NT2/D1 (cell line): ENCODE data around the gene SPANXN3.
"Not testable (repeated sequence)": the region's sequence is repeated elsewhere in the genome, so short reads cannot be mapped to it uniquely, and the experiment has no call there.

Experiments used
- DNase-seq: peaks from one replicate; pipeline ENCODE4 v3.0.0-alpha.2; 2011; ENCODE audit warnings: low read depth, low spot score
- H3K27me3 ChIP-seq: 2 replicates; pipeline ENCODE4 v1.6.0; 2011; ENCODE audit warnings: mild to moderate bottlenecking; ENCODE audit not compliant: insufficient read length, insufficient read depth
- H3K36me3 ChIP-seq: 2 replicates; pipeline ENCODE4 v1.6.1; 2011; ENCODE audit warnings: mild to moderate bottlenecking, low read length, mixed read lengths; ENCODE audit not compliant: insufficient read depth, insufficient read length
- H3K4me1 ChIP-seq: 2 replicates; pipeline ENCODE4 v1.5.1; 2011; ENCODE audit not compliant: insufficient read depth, insufficient read length
- H3K4me3 ChIP-seq: 2 replicates; pipeline ENCODE4 v1.5.1; 2011; ENCODE audit warnings: low read depth; ENCODE audit not compliant: insufficient read length
- H3K9ac ChIP-seq: 2 replicates; pipeline ENCODE4 v1.6.0; 2011; ENCODE audit warnings: low read depth; ENCODE audit not compliant: insufficient read length
- H3K9me3 ChIP-seq: 2 replicates; pipeline ENCODE4 v1.5.1; 2011; ENCODE audit warnings: mild to moderate bottlenecking, low read length; ENCODE audit not compliant: insufficient read depth
- SUZ12 ChIP-seq: IDR thresholded peaks from 2 replicates; pipeline ENCODE4 v1.6.1; 2011; ENCODE audit not compliant: insufficient read length, insufficient read depth; ENCODE audit errors: extremely low read depth
- YY1 ChIP-seq: IDR thresholded peaks from 2 replicates; pipeline ENCODE4 v1.6.1; 2011; ENCODE audit not compliant: insufficient read length, insufficient read depth
- ZNF274 ChIP-seq: IDR thresholded peaks from 2 replicates; pipeline ENCODE4 v1.6.1; 2011; ENCODE audit warnings: mild to moderate bottlenecking, low read depth, low read length

SPANXN3 gene

GRCh38 chrX:143517375-143517774 lies at the start of gene SPANXN3:
Gene SPANXN3 (minus strand): TSS chrX:143517475. CDS start chrX:143517391, 84 bp downstream.
- H3K36me3 ChIP-seq, H3K27me3 ChIP-seq, H3K4me3 ChIP-seq, H3K9ac ChIP-seq, DNase-seq, H3K9me3 ChIP-seq, H3K4me1 ChIP-seq: not testable (repeated sequence)

- Histone ChIP-seq H3K36me3 (no peaks in the 10 kb centered on the region), H3K27me3 (no peaks in the 10 kb centered on the region), H3K4me3 (no peak overlapping the region), H3K4me1 (no peaks in the 10 kb centered on the region), H3K9ac (no peak overlapping the region), H3K9me3 (no peaks in the 10 kb centered on the region)
- no peak for DNase-seq
- no peak for TF ChIP-seq SUZ12
- no peak for TF ChIP-seq ZNF274
- TF ChIP-seq YY1, result no peak
Observed at GRCh38 chrX:143536176-143536575, 18.9 kb upstream of the SPANXN3 start.

GRCh38 chrX:143502196-143502595 lies 15.1 kb downstream of the SPANXN3 start:
- not testable (repeated sequence) for H3K9me3 ChIP-seq, H3K4me3 ChIP-seq, H3K4me1 ChIP-seq, H3K9ac ChIP-seq, DNase-seq, H3K27me3 ChIP-seq, H3K36me3 ChIP-seq

- no peak for TF ChIP-seq SUZ12
- no peak for TF ChIP-seq YY1
- TF ChIP-seq ZNF274, result no peak
- no peak overlapping the region for H3K4me3 ChIP-seq
- no peaks in the 10 kb centered on the region for H3K36me3 ChIP-seq
- no peak overlapping the region for H3K9ac ChIP-seq
- DNase-seq, result no peak
- H3K4me1 ChIP-seq, result no peaks in the 10 kb centered on the region
- no peaks in the 10 kb centered on the region for H3K27me3 ChIP-seq
- H3K9me3 ChIP-seq, result no peaks in the 10 kb centered on the region; the same call in 1 of the 2 replicates
Observed at GRCh38 chrX:143500751-143501150, 16.5 kb downstream of the SPANXN3 start.

GRCh38 chrX:143486105-143486504 lies 31.2 kb downstream of the SPANXN3 start:
- Histone ChIP-seq H3K9me3 (no peaks in the 10 kb centered on the region), H3K36me3 (no peaks in the 10 kb centered on the region), H3K27me3 (no peaks in the 10 kb centered on the region), H3K4me1 (no peaks in the 10 kb centered on the region), H3K9ac (no peak overlapping the region), H3K4me3 (no peak overlapping the region)
- no peak for TF ChIP-seq SUZ12
- TF ChIP-seq ZNF274, result no peak
- TF ChIP-seq YY1, result no peak
- DNase-seq, result no peak

GRCh38 chrX:143476751-143477150 lies 40.5 kb downstream of the SPANXN3 start:
- H3K4me3 ChIP-seq, result no peak overlapping the region
- no peak for DNase-seq
- H3K27me3 ChIP-seq, result no peaks in the 10 kb centered on the region
- H3K9me3 ChIP-seq, result no peaks in the 10 kb centered on the region
- H3K36me3 ChIP-seq, result no peaks in the 10 kb centered on the region
- TF ChIP-seq ZNF274 (no peak), YY1 (no peak), SUZ12 (no peak)
- no peaks in the 10 kb centered on the region for H3K4me1 ChIP-seq
- no peak overlapping the region for H3K9ac ChIP-seq

- no peak overlapping the region for H3K9ac ChIP-seq
- H3K27me3 ChIP-seq, result no peaks in the 10 kb centered on the region
- H3K9me3 ChIP-seq, result no peaks in the 10 kb centered on the region; the same call in 1 of the 2 replicates
- no peak for DNase-seq
- H3K36me3 ChIP-seq, result no peaks in the 10 kb centered on the region
- no peak for TF ChIP-seq SUZ12
- no peak for TF ChIP-seq ZNF274
- TF ChIP-seq YY1, result no peak
- no peaks in the 10 kb centered on the region for H3K4me1 ChIP-seq
- no peak overlapping the region for H3K4me3 ChIP-seq
Observed at GRCh38 chrX:143472347-143472938, 44.8 kb downstream of the SPANXN3 start.

GRCh38 chrX:143466130-143466529 lies 51.1 kb downstream of the SPANXN3 start:
- no peak for DNase-seq
- TF ChIP-seq SUZ12 (no peak), YY1 (no peak), ZNF274 (no peak)
- Histone ChIP-seq H3K4me1 (no peaks in the 10 kb centered on the region), H3K27me3 (no peaks in the 10 kb centered on the region), H3K9me3 (no peaks in the 10 kb centered on the region; the same call in 1 of the 2 replicates), H3K36me3 (no peaks in the 10 kb centered on the region), H3K4me3 (no peak overlapping the region), H3K9ac (no peak overlapping the region)
